WERI-Rb-1 (cell line): ENCODE data around the gene MED10.

Experiments used
- DNase-seq: peaks from one replicate; pipeline ENCODE4 v3.0.0-alpha.2; 2020
- H3K27ac ChIP-seq: fragments of 250-450 bp; sonication (Bioruptor Pico); 2 replicates; pipeline ENCODE4 v1.5.1; 2020; ENCODE audit warnings: mild to moderate bottlenecking, moderate library complexity
- H3K27me3 ChIP-seq: fragments of 250-450 bp; sonication (Bioruptor Pico); 2 replicates; pipeline ENCODE4 v1.5.1; 2021; ENCODE audit warnings: mild to moderate bottlenecking, low read depth, moderate library complexity; ENCODE audit not compliant: insufficient read depth, severe bottlenecking
- H3K36me3 ChIP-seq: fragments of 250-450 bp; sonication (Bioruptor Pico); 2 replicates; pipeline ENCODE4 v1.5.1; 2020; ENCODE audit warnings: mild to moderate bottlenecking, moderate library complexity
- H3K4me3 ChIP-seq: 2 replicates; pipeline ENCODE4 v1.5.1; 2011; ENCODE audit warnings: low read depth, mild to moderate bottlenecking, control low read depth, low read length
- H3K9me3 ChIP-seq: fragments of 250-450 bp; sonication (Bioruptor Pico); 2 replicates; pipeline ENCODE4 v1.5.1; 2021; ENCODE audit warnings: mild to moderate bottlenecking, moderate library complexity; ENCODE audit not compliant: severe bottlenecking
- CTCF ChIP-seq: IDR thresholded peaks from 2 replicates; pipeline ENCODE4 v1.5.1; 2011; ENCODE audit warnings: low read depth, mild to moderate bottlenecking, control low read depth, inconsistent platforms, low read length

The MED10 gene

GRCh38 chr5:6355294-6355693, 23.1 kb downstream of the MED10 start:
- H3K4me3 ChIP-seq = no peak overlapping the region
- no peak overlapping the region for H3K27ac ChIP-seq
- no peak for DNase-seq
- no peaks in the 10 kb centered on the region for H3K36me3 ChIP-seq
- peaks cover 9% of the 10 kb centered on the region for H3K9me3 ChIP-seq
- peaks cover 26% of the 10 kb centered on the region for H3K27me3 ChIP-seq
- TF ChIP-seq CTCF = no peak

GRCh38 chr5:6354848-6355247, 23.5 kb downstream of the MED10 start:
- DNase-seq = no peak
- Histone ChIP-seq H3K36me3 (no peaks in the 10 kb centered on the region), H3K9me3 (peaks cover 9% of the 10 kb centered on the region), H3K4me3 (no peak overlapping the region), H3K27me3 (peaks cover 30% of the 10 kb centered on the region), H3K27ac (no peak overlapping the region)
- no peak for TF ChIP-seq CTCF

GRCh38 chr5:6353602-6354302, 24.6 kb downstream of the MED10 start:
- Histone ChIP-seq H3K36me3 (no peaks in the 10 kb centered on the region), H3K27ac (no peak overlapping the region), H3K4me3 (no peak overlapping the region), H3K9me3 (peaks cover 9% of the 10 kb centered on the region), H3K27me3 (peaks cover 36% of the 10 kb centered on the region)
- no peak for DNase-seq
- no peak for TF ChIP-seq CTCF

- H3K9me3 ChIP-seq = peaks cover 5% of the 10 kb centered on the region
- no peaks in the 10 kb centered on the region for H3K36me3 ChIP-seq
- no peak overlapping the region for H3K4me3 ChIP-seq
- H3K27ac ChIP-seq = no peak overlapping the region
- no peak for TF ChIP-seq CTCF
- peaks cover 41% of the 10 kb centered on the region for H3K27me3 ChIP-seq
- DNase-seq = no peak
Measured at GRCh38 chr5:6350277-6351090, 27.9 kb downstream of the MED10 start.

- Histone ChIP-seq H3K4me3 (peak overlapping the region; percentile 36), H3K27ac (no peak overlapping the region), H3K36me3 (no peaks in the 10 kb centered on the region), H3K27me3 (peaks cover 36% of the 10 kb centered on the region), H3K9me3 (peaks cover 5% of the 10 kb centered on the region)
- no peak for TF ChIP-seq CTCF
- DNase-seq = peak; percentile 61
Measured at GRCh38 chr5:6349387-6349786, 29.0 kb downstream of the MED10 start.
